ENCODE results near the gene EMC6.

- TF ChIP-seq CTCF (conservative IDR thresholded peaks at IDR 0.05; ENCODE audit: low read depth, low read length) (no peak), EZH2 (IDR thresholded peaks at IDR 0.05; ENCODE audit: low read length, unreplicated experiment) (no peak), EZH2phosphoT487 (IDR thresholded peaks at IDR 0.05; ENCODE audit: borderline replicate concordance, low read length) (no peak)
Observed at GRCh38 chr17:3692346-3692745, 23.7 kb downstream of the EMC6 start.
